Hippocampal formation (tissue), 2 donors: ENCODE measurements around the gene PSME3.
"Not testable (repeated sequence)": the region's sequence is repeated elsewhere in the genome, so short reads cannot be mapped to it uniquely, and the experiment has no call there.

ENCODE experiments used
- DNase-seq, 2 donors: peaks; one replicate each; lab custom pipeline; 2025; lab: John Stamatoyannopoulos, UW

PSME3 gene

GRCh38 chr17:42878123-42878880 is 45.1 kb downstream of the PSME3 start:
- DNase-seq, result no peak

GRCh38 chr17:42878924-42879595 is 45.9 kb downstream of the PSME3 start:
- no peak for DNase-seq

- DNase-seq, result no peak
Observed at GRCh38 chr17:42879596-42879985, 46.4 kb downstream of the PSME3 start.

GRCh38 chr17:42880776-42881310 is 47.6 kb downstream of the PSME3 start:
- no peak for DNase-seq

GRCh38 chr17:42881706-42882105 is 48.5 kb downstream of the PSME3 start:
- not testable (repeated sequence) for DNase-seq

GRCh38 chr17:42882166-42882565 is 49.0 kb downstream of the PSME3 start:
- no peak for DNase-seq

- no peak for DNase-seq
Observed at GRCh38 chr17:42883802-42884558, 50.8 kb downstream of the PSME3 start.

- not testable (repeated sequence) for DNase-seq
Observed at GRCh38 chr17:42885806-42886205, 52.6 kb downstream of the PSME3 start.

- DNase-seq, result no peak
Observed at GRCh38 chr17:42886283-42887176, 53.3 kb downstream of the PSME3 start.

- DNase-seq, result no peak
Observed at GRCh38 chr17:42889809-42890208, 56.6 kb downstream of the PSME3 start.

- DNase-seq, result peak in 1 of 2 donors; percentile 4
Observed at GRCh38 chr17:42891539-42892152, 58.4 kb downstream of the PSME3 start.

GRCh38 chr17:42893359-42893758 is 60.2 kb downstream of the PSME3 start:
- DNase-seq, result no peak
